ENCODE data around the gene CPB2. TPM values are rescaled to one million over a fixed set of nuclear protein-coding genes. Genes with fewer than 3 reads are reported as not detected.

Gene CPB2
- total RNA-seq, 1 experiment from 2014 or later = not detected

DNA sequence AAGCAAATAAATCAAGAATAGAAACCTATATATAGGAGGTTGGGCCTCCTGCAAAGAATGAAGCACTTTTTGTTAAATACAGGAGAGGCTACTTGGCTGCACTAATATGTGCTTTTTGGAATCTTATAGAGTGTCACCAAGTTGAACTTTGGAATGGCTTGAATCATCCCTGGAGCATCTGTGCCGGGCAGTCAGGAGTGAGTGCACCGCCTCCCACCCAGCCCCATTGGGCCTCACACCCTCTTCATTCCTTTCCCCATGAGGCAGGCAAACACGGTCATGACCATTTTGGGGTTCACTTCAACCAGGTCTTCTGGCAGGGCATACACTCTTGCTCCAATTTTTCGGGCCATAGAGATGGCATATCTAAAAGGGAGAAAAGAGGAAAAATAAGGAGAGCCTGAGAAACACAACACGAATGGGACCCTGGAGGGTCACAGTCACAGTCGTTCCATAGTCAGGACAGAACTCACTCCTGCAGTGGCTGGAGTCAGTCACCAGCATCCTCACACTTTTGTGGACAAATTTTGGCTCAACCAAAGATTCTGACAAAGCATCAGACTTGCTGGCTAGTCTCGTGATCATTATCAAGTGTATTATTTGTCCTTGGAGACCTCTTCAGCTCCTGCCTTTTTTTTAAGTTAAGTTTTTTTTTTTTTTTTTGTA, 22.7 kb upstream of the CPB2 start:
- DNase-seq (ENCODE audit: low spot score) = no peak

- peak; percentile 77 for DNase-seq (ENCODE audit: low spot score)
These were observed 21.9 kb upstream of the CPB2 start for GRCh38 chr13:46126552-46127357.

GRCh38 chr13:46126056-46126455, 21.2 kb upstream of the CPB2 start:
- DNase-seq (ENCODE audit: low spot score) = no peak

DNA sequence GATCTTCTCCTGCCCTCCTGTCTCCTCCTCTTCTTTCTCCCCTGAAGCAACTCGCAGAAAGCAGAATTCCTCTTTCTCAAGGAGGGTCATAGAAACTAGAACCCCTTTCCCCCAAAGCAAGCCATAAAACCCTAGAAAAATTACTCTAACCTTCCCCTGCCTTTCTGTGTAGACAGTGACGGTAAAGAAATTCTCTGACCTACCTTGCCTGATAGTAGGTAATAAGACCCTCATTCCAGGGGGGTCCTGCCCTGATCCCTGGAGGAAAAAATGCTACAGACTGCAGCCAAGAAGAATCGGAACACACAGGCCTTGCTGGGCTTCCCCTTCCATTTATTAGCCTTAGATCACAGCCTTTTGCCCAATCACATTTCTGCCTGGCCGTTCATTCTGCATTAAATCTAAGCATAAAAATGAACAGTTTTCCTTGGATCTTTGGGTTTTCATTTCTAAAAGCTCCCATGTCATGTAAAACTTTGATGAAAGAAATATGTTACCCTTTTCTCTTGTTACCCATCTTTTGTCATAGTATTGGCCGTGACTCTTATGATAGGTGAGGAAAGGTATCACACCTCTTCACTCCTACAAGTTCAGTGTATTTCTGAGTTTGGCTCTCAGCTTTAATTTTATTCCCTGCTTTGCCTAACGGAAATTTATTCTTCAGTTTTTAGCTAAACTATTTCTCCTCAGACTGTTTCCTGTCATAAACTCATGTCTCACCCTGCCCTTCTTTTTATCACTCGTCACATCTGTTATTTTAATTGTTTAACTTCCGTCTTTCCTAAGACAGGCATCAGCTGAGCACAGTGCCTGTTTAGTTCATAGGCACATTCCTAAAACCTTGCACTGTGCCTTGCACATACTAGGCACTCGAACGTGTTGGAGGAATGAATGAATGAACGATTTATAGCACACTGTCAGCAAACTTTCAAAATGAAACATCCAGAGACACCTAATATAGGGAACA, 20.4 kb upstream of the CPB2 start:
- DNase-seq (ENCODE audit: low spot score) = peak; percentile 10

DNA sequence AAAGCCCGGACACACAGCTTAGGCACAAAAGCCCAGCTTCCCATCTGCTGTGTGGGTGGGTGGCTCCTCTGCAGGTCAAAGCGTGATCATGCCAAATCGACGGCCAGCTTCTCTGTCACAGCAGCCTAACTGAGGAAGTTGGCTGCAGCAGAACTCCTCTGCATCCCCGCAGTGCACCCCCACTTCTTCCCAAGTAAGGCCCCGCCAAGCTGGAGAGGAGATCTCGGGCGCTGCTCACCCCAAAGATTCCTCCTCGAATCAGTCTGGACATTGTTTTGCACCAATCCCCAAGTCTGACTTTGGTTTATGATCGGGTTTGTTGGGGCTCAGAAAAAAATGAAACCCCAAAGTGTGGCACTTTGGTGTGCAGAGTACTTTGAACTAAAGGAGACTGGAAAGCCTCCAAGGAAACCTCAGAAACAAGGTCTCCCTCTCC, 19.7 kb upstream of the CPB2 start:
- no peak for DNase-seq (ENCODE audit: low spot score)

DNA sequence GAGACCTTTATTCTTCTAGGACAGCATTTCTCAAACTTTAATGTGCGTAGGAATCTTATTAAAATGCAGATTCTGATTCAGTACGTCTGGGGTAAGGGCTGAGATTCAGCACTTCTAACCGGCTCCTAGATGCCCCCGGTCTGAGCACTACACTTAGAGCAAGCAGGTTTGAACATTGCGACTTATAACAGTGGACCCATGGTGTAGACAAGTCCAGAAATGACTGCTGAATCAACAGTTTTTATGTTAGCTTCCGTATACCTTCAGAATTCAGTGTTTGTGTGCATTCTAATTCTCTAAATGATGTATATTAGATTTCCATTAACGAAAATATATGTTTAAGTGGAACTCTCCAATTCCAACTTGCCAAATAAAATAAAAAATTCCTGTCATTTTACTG, 17.5 kb upstream of the CPB2 start:
- DNase-seq (ENCODE audit: low spot score) = no peak

DNA sequence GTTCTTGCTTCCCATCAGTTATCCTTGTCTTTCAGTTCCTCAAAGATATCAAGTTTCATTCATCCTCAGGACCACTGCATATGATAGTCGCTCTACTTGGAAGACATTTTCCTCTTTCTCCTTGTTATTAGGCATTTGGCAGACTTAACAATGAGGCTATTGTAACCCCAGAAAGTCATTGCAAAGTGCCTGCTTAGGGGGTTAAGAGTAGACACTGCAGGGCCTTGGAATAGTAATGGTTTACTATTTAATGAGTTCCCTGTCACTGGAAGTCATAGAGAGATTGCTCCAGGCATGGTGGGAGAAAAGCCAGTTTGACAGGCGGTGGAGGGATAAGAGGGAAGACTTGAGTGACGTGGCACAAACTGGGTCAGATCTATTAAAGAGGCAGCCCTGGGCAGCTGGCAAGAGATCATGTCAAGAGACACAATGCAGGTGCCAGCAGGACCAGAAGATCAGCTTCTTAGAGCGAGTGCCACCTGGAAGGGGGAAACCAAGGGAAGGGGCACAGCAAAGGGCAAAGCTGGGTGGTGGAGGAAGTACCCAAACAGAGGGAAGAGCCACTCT, 16.8 kb upstream of the CPB2 start:
- DNase-seq (ENCODE audit: low spot score) = no peak

GRCh38 chr13:46121033-46121432, 16.2 kb upstream of the CPB2 start:
- DNase-seq (ENCODE audit: low spot score) = no peak

DNA sequence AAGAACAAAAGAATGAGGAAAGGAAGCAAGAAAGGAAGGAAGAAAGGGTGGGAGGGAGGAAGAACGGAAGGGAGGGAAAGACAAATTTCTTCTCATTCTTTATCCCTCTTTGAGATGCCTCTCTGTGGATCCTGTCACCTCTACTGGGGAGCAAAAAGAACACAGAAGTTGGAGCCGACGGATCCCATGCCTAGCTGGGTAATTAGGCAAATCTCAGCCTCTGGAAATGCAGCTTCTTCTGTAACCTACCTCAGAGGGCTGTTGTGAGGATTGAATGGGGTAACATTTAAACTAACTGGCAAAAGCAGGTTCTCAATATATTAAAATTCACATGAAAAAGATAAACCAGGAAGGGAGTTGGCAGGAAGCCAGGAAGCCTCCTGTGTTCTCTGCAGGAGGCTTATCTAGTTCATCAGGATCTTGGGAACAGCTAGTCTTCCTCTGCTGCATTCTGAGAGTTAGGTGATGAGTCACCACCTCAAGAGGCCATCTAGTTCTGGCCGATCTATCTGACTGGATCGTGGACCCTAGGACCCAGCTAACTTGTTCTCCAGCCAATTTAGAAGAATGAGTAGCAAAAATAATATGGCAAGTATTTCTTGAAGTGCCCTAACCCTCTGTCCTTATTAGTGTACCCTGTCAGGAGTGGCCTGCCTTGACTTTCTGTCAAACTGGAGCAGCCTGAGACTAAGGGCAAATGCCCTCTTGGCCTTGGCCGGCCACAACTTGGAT, 15.2 kb upstream of the CPB2 start:
- peak; percentile 89 for DNase-seq (ENCODE audit: low spot score)

DNA sequence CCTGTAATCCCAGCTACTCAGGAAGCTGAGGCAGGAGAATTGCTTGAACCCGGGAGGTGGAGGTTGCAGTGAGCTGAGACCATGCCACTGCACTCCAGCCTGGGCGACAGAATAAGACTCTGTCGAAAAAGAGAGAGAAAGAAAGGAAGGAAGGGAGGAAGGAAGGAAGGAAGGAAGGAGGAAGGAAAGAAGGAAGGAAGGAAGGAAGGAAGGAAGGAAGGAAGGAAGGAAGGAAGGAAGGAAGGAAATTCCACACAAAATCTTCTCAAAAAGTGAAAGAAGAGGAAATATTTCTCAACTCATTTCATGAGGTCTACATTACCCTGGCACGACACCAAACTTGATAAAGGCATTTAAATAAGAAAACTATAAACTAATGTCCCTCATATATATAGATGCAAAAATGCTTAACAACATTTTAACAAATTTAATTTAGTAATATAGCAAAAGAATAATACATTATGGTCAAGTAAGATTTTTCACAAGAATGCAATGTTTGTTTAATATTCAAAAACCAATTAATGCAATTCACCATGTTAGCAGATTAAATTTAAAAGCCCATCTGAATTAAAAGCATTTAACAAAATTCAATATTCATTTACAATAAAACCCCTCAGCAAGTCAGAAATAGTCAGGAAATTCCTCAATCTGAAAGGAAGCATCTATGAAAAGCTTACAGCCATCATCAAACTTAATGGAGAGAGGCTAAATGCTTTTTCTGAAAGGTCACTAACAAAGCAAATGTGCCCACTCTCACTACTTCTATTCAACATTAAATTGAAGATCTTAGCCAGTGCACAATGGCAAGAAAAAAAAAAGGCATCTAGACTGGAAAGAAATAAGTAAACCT, 12.0 kb upstream of the CPB2 start:
- no peak for DNase-seq (ENCODE audit: low spot score)

GRCh38 chr13:46114613-46115012, 9.8 kb upstream of the CPB2 start:
- no peak for DNase-seq (ENCODE audit: low spot score)

GRCh38 chr13:46113596-46113995, 8.8 kb upstream of the CPB2 start:
- peak; percentile 79 for DNase-seq (ENCODE audit: low spot score)

GRCh38 chr13:46111151-46111550, 6.3 kb upstream of the CPB2 start:
- no peak for DNase-seq (ENCODE audit: low spot score)

DNA sequence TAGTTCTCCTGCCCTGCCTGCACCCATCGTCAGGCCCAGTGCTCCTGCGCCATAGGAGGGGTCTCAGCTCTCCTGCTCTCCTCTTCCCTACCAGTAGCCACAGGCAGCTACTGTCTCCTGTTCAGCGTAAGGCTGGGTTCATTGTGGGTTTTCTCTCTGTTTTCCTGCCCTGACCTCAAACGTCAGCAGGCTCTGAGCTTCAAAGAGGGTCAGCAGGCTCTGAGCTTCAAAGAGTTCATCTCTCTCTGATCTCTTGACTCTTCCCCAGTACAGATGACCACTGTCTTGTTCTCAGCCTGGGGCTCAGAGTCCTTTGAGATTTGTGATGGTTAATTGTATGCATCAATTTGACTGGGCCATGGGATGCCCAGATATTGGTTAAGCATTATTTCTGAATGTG, 4.6 kb upstream of the CPB2 start:
- DNase-seq (ENCODE audit: low spot score) = no peak

GRCh38 chr13:46106839-46107371, 2.1 kb upstream of the CPB2 start:
- no peak for DNase-seq (ENCODE audit: low spot score)

- DNase-seq (ENCODE audit: low spot score) = no peak
These were observed 1.8 kb downstream of the CPB2 start for GRCh38 chr13:46103037-46103436.

- no peak for DNase-seq (ENCODE audit: low spot score)
These were observed 2.6 kb downstream of the CPB2 start for GRCh38 chr13:46102255-46102605.

GRCh38 chr13:46101484-46102254, 3.2 kb downstream of the CPB2 start:
- no peak for DNase-seq (ENCODE audit: low spot score)

GRCh38 chr13:46101002-46101401, 3.8 kb downstream of the CPB2 start:
- no peak for DNase-seq (ENCODE audit: low spot score)
